ENCODE results near the gene WNT11.

Gene WNT11

DNA sequence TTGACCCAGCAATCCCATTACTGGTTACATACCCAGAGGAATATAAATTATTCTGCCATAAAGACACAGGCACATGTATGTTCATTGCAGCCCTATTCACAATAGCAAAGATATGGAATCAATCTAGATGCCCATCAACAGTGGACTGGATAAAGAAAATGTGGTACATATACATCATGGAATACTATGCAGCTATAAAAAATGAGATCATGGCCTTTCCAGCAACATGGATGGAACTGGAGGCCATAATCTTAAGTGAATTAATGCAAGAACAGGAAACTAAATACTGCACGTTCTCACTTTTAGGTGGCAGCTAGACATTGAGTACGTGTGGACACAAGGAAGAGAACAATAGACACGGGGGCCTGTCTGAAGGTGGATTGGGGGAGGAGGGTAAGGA, 15.1 kb upstream of the WNT11 start:
- DNase-seq (ENCODE audit: low spot score) = no peak
- TF ChIP-seq, protein P1, sequence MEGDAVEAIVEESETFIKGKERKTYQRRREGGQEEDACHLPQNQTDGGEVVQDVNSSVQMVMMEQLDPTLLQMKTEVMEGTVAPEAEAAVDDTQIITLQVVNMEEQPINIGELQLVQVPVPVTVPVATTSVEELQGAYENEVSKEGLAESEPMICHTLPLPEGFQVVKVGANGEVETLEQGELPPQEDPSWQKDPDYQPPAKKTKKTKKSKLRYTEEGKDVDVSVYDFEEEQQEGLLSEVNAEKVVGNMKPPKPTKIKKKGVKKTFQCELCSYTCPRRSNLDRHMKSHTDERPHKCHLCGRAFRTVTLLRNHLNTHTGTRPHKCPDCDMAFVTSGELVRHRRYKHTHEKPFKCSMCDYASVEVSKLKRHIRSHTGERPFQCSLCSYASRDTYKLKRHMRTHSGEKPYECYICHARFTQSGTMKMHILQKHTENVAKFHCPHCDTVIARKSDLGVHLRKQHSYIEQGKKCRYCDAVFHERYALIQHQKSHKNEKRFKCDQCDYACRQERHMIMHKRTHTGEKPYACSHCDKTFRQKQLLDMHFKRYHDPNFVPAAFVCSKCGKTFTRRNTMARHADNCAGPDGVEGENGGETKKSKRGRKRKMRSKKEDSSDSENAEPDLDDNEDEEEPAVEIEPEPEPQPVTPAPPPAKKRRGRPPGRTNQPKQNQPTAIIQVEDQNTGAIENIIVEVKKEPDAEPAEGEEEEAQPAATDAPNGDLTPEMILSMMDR (IDR thresholded peaks at IDR 0.05; ENCODE audit: borderline replicate concordance, control extremely low read depth, extremely low read depth, insufficient read depth, missing control alignments) = no peak
- in situ Hi-C loops (cut with MboI; ENCODE audit: low sequenced_read_pairs, unreplicated experiment) = loop anchor here (25.0 kb wide), 1 partner anchor 466 kb away; no protein-coding TSS in a partner anchor

DNA sequence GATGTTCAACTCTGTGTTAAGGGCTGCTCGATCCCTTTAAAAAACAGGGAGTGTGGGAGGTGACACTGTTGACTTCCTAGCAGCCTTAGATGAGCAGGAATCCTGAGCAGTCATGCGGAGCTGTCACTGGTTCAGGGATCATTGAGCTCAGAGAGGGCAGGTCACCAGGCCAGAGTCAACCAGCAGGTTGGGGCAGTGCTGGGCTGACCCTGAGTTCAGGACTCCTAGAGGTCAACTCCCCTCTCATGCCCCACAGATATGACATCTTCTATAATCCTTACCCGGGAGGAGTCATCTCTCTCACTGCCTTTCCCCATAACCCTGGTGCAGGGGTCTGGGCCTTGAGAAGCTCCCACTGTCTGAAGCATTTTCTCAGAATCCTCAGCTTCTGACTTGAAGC, 12.9 kb upstream of the WNT11 start:
- no peak for DNase-seq (ENCODE audit: low spot score)
- TF ChIP-seq, protein P1 (IDR thresholded peaks at IDR 0.05; ENCODE audit: borderline replicate concordance, control extremely low read depth, extremely low read depth, insufficient read depth, missing control alignments) = no peak
- in situ Hi-C loops (cut with MboI; ENCODE audit: low sequenced_read_pairs, unreplicated experiment) = loop anchor here (10.0 to 25.0 kb wide), 2 partner anchors 96 to 468 kb away; no protein-coding TSS in a partner anchor

DNA sequence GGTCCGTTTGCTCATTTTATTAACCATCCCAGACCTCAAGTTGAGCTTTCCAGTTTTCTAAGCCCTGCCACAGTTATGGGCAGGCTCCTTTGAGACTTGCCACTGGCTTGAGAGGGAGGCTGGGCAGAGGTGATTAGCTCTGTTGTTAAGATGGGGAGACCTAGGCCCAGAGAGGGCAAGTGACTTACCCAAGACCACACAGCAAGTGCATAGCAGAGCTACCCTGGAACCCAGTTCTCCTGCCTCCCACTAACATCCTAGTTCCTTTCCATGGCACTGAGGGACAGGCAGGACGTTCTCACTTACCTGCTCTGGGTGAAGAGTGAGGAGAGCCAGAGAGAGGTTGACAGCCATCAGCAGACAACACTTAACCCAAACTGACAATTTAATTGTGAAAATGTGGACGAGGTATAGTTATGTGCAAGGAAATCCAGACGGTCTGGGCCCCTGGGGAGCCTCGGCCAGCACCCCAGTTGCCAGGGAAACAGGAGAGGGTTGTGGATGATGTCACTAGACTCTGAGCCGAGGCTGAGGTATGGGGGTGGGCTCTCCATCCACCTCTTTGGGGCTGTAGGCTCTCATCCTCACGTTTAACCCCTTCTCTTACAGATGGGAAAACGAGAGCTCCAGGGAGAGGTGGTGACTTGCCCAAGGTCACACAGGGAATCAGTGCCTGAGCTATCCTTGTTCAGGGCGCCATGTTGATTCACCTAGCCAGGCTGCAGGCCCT, 12.3 kb upstream of the WNT11 start:
- TF ChIP-seq, protein P1 (IDR thresholded peaks at IDR 0.05; ENCODE audit: borderline replicate concordance, control extremely low read depth, extremely low read depth, insufficient read depth, missing control alignments) = no peak
- in situ Hi-C loops (cut with MboI; ENCODE audit: low sequenced_read_pairs, unreplicated experiment) = loop anchor here (10.0 to 25.0 kb wide), 2 partner anchors 96 to 469 kb away; no protein-coding TSS in a partner anchor
- DNase-seq (ENCODE audit: low spot score) = no peak

DNA sequence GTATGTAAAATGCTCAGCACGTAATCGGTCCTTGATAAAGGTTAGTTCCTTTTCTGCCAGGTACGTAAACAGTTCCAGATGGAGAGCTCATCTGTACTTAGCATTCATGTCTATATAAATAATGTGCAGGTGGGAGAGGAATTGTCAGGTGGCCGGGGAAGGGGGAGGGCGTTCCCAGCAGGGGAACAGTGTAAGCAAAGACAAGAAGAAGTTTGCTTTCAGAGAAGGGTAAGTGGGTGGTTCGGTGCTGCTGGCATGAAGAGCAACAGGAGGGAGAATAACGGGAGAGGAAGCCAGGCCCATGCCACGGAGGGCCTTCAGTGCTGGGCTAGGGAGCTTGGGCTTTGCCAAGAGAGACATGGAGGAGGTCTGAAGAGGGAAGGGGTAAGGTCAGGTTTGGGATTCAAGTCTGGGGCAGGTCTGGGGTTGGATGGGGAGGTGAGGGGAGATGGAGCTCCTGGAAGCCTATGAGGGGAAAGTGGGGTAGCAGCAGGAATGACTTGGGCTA, 11.4 kb upstream of the WNT11 start:
- DNase-seq (ENCODE audit: low spot score) = no peak
- TF ChIP-seq, protein P1 (IDR thresholded peaks at IDR 0.05; ENCODE audit: borderline replicate concordance, control extremely low read depth, extremely low read depth, insufficient read depth, missing control alignments) = no peak
- in situ Hi-C loops (cut with MboI; ENCODE audit: low sequenced_read_pairs, unreplicated experiment) = loop anchor here (10.0 to 25.0 kb wide), 2 partner anchors 97 to 470 kb away; no protein-coding TSS in a partner anchor

DNA sequence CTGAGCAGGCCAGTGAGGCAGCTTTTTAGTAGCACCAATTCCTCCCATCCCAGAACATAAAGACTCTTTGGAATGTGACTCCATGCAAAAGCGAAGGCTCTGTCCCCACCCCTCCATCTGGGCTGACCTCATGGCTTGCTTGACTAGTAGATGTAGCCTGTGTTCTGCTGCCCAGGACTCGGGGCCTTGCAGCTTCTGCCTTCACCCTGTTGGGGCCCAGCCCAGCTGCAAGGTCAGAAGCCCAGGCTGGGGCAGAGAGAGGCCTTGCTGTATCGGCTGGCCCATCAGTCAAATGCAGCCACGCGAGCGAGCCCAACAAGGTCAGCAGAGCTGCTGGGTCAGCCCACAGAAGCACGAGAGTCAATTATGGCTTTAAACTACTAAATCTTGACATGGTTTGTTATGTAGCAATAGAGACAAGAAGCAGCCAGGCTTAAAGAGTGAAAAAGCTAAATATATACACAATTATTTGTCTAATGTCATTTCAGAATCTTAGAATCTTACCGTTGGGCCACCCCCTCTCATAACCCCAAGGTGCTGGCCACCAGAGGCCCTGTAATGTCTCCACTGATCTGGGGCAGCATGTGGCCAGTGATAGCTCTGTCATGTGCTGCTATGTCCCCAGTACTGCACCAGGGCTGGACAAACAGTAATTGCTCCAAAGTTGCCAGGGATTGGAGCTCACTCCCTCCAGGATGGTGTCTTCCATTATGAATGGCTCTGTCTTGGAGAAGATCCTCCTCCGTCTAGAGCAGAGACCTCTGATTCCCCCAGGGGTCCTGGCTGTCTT, 10.4 kb upstream of the WNT11 start:
- TF ChIP-seq, protein P1 (IDR thresholded peaks at IDR 0.05; ENCODE audit: borderline replicate concordance, control extremely low read depth, extremely low read depth, insufficient read depth, missing control alignments) = no peak
- in situ Hi-C loops (cut with MboI; ENCODE audit: low sequenced_read_pairs, unreplicated experiment) = loop anchor here (10.0 to 25.0 kb wide), 2 partner anchors 98 to 471 kb away; no protein-coding TSS in a partner anchor
- no peak for DNase-seq (ENCODE audit: low spot score)

DNA sequence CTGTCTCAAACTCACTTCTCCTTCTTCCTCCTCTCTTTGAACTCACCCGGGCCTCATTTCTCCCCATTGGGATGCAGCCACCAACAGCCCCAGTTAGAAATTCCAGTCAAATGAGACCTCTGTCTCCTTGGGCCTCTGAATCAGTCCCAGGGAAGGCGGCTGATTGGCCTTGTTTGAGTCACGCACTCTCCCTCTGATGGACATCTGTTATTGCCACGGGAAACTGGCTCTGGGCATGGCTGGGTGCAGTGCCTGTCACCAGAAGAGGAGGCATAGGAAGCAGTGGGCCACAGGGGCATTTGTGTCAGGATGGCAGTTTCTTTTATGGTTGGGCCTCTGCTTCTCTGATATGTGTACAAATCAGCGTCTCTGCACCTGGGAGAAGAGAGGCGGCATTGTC, 9.6 kb upstream of the WNT11 start:
- TF ChIP-seq, protein P1 (IDR thresholded peaks at IDR 0.05; ENCODE audit: borderline replicate concordance, control extremely low read depth, extremely low read depth, insufficient read depth, missing control alignments) = no peak
- no peak for DNase-seq (ENCODE audit: low spot score)
- in situ Hi-C loops (cut with MboI; ENCODE audit: low sequenced_read_pairs, unreplicated experiment) = loop anchor here (10.0 to 25.0 kb wide), 2 partner anchors 99 to 471 kb away; no protein-coding TSS in a partner anchor

All from GM13976 (cell line).